Gastroesophageal sphincter (tissue), 4 donors: ENCODE results near the gene GPR171. TPM values are rescaled to one million over a fixed set of nuclear protein-coding genes. Genes with fewer than 3 reads are reported as not detected.
"Not testable (repeated sequence)": the region's sequence is repeated elsewhere in the genome, so short reads cannot be mapped to it uniquely, and the experiment has no call there.

Experiments used
- ATAC-seq: fragments of 150-250 bp; one replicate; pipeline ENCODE4 v1.9.1; 2016; ENCODE audit warnings: mild to moderate bottlenecking, moderate library complexity
- H3K27ac ChIP-seq, 4 donors: fragments of 200-600 bp; sonication (generic) in 3 of 4; 1 replicate in 3 of 4; 2 replicates in 1 of 4; pipeline ENCODE4 v1.5.1; 2016 to 2019
- H3K27me3 ChIP-seq: fragments of 200-600 bp; sonication (generic); one replicate; pipeline ENCODE4 v1.5.1; 2019
- H3K36me3 ChIP-seq, 2 donors: fragments of 200-600 bp; sonication (generic); one replicate each; pipeline ENCODE4 v1.5.1; 2019; ENCODE audit warnings: control low read depth in 1 of 2
- H3K4me1 ChIP-seq, 3 donors: fragments of 200-600 bp; sonication (generic); 1 replicate in 2 of 3; 2 replicates in 1 of 3; pipeline ENCODE4 v1.5.1; 2016 to 2019; ENCODE audit warnings: control low read depth in 2 of 3
- H3K4me3 ChIP-seq, 2 donors: fragments of 200-600 bp; sonication (generic); one replicate each; pipeline ENCODE4 v1.5.1; 2019; ENCODE audit warnings: mild to moderate bottlenecking in 1 of 2, moderate library complexity in 1 of 2
- H3K9me3 ChIP-seq, 3 donors: fragments of 200-600 bp; sonication (generic); one replicate each; pipeline ENCODE4 v1.5.1; 2017 to 2019; ENCODE audit warnings: control low read depth in 2 of 3
- EP300 ChIP-seq: sonication (generic); formaldehyde crosslinking; IDR thresholded peaks from one replicate; pipeline ENCODE4 v1.6.1; 2017; ENCODE audit warnings: antibody characterized with exemption, mild to moderate bottlenecking
- POLR2A ChIP-seq, 2 donors: fragments of 450-650 bp; IDR thresholded peaks; one replicate each; pipeline ENCODE4 v1.6.1; 2017; ENCODE audit warnings: antibody characterized with exemption in 2 of 2, mild to moderate bottlenecking in 2 of 2, moderate library complexity in 1 of 2
- POLR2AphosphoS5 ChIP-seq: sonication (generic); formaldehyde crosslinking; IDR thresholded peaks from one replicate; pipeline ENCODE4 v1.6.1; 2017; ENCODE audit warnings: antibody characterized with exemption
- WGBS, 2 donors: methylation state at CpG; one replicate each; pipeline ENCODE4 v1.1.5; 2018; ENCODE audit warnings: low coverage in 1 of 2; 5-methylcytosine and 5-hydroxymethylcytosine counted together
- total RNA-seq, 4 donors: library from RNA; depleted of rRNA; stranded (reverse); fragments of >200 nt; gene quantifications; one replicate each; pipeline ENCODE4 v1.1.0, GENCODE V29; 2016
- TF ChIP-seq, protein P1 (sequence below), 4 experiments: fragments of 200-600 bp in 2 of 4; fragments of 450-650 bp in 2 of 4; sonication (generic) in 1 of 4; IDR thresholded peaks; one replicate each; pipeline ENCODE4 v1.5.1; 2017 to 2019; ENCODE audit warnings: antibody characterized with exemption in 4 of 4, mild to moderate bottlenecking in 2 of 4, moderate library complexity in 2 of 4

The GPR171 gene
- total RNA-seq, 4 donors from 2014 or later, result 0.31 to 4.3 (median 1.2) TPM

DNA sequence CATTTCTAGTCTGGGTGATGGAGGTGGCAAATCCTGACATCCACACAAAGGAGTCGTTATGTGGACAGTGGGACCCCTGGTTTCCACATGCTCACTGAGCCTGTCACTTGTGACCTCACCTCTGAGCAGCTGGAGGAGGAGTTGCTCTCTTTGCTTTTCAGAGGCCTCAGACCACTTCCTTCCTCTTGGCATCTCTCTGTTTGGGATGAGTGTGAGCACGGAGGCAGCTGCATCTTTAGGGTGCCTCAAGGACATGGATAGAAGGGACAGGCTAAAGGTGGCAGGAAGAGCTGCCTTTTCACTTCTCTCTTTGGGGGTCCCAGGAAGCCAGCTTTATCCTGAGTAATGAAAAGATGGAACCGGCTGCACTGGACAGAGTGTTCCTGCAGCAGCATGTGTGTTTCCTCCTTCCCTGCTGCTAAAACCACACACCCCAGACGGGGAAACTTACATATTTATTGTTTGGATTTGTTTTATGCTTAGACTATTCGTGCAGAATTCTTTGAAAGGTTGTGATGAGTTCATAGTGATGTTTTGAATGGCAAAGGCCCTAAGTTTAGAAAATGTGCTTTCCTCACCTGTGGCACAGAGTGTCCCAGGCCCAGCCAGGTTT lies 31.8 kb downstream of the GPR171 start:
- Histone ChIP-seq H3K9me3 (no peaks in the 10 kb centered on the region), H3K27ac (peak overlapping the region in 3 of 4 donors; percentile 0 to 65 (median 13)), H3K36me3 (no peaks in the 10 kb centered on the region), H3K4me3 (no peak overlapping the region), H3K4me1 (no peaks in the 10 kb centered on the region), H3K27me3 (no peaks in the 10 kb centered on the region)
- 65 to 73% methylated on average over 3 to 4 of the region's 5 CpGs for WGBS, 2 donors
- peak; percentile 56 for ATAC-seq
- TF ChIP-seq POLR2AphosphoS5 (no peak), EP300 (no peak), POLR2A (IDR thresholded peaks at IDR 0.05) (no peak)
- TF ChIP-seq, protein P1, sequence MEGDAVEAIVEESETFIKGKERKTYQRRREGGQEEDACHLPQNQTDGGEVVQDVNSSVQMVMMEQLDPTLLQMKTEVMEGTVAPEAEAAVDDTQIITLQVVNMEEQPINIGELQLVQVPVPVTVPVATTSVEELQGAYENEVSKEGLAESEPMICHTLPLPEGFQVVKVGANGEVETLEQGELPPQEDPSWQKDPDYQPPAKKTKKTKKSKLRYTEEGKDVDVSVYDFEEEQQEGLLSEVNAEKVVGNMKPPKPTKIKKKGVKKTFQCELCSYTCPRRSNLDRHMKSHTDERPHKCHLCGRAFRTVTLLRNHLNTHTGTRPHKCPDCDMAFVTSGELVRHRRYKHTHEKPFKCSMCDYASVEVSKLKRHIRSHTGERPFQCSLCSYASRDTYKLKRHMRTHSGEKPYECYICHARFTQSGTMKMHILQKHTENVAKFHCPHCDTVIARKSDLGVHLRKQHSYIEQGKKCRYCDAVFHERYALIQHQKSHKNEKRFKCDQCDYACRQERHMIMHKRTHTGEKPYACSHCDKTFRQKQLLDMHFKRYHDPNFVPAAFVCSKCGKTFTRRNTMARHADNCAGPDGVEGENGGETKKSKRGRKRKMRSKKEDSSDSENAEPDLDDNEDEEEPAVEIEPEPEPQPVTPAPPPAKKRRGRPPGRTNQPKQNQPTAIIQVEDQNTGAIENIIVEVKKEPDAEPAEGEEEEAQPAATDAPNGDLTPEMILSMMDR (IDR thresholded peaks at IDR 0.05), result no peak

GRCh38 chr3:151169948-151170679 lies 32.9 kb downstream of the GPR171 start:
- not testable (repeated sequence) for H3K36me3 ChIP-seq, H3K9me3 ChIP-seq, H3K4me3 ChIP-seq, H3K4me1 ChIP-seq, H3K27me3 ChIP-seq
- H3K27ac ChIP-seq, result peak overlapping the region in 3 of 4 donors; percentile 1 to 65 (median 13)
- 87 to 100% methylated on average over 1 to 5 of the region's 9 CpGs for WGBS, 2 donors
- ATAC-seq, result peak; percentile 67

GRCh38 chr3:151169262-151169947 lies 33.6 kb downstream of the GPR171 start:
- no peak overlapping the region for H3K27ac ChIP-seq
- TF ChIP-seq EP300, result no peak
- TF ChIP-seq POLR2A (IDR thresholded peaks at IDR 0.05), result no peak
- TF ChIP-seq POLR2AphosphoS5, result no peak
- TF ChIP-seq, protein P1 (IDR thresholded peaks at IDR 0.05), result no peak
- H3K36me3 ChIP-seq, result no peaks in the 10 kb centered on the region
- peaks cover 0 to 4% (median 0%) of the 10 kb centered on the region in 3 donors for H3K4me1 ChIP-seq
- no peaks in the 10 kb centered on the region for H3K9me3 ChIP-seq
- ATAC-seq, result no peak
- WGBS, 2 donors, result 86 to 89% methylated on average over 6 to 7 of the region's 9 CpGs
- H3K27me3 ChIP-seq, result no peaks in the 10 kb centered on the region
- H3K4me3 ChIP-seq, result no peak overlapping the region

- no peak overlapping the region for H3K27ac ChIP-seq
- ATAC-seq, result peak; percentile 46
- no peaks in the 10 kb centered on the region for H3K27me3 ChIP-seq
- 29 to 35% methylated on average over 6 to 7 of the region's 7 CpGs for WGBS, 2 donors
- TF ChIP-seq POLR2AphosphoS5, result peak; percentile 6
- TF ChIP-seq EP300, result no peak
- TF ChIP-seq, protein P1 (IDR thresholded peaks at IDR 0.05), result peak; percentile 62 to 79 (median 63)
- H3K36me3 ChIP-seq, result no peaks in the 10 kb centered on the region
- no peaks in the 10 kb centered on the region for H3K9me3 ChIP-seq
- peaks cover 0 to 4% (median 0%) of the 10 kb centered on the region in 3 donors for H3K4me1 ChIP-seq
- H3K4me3 ChIP-seq, result no peak overlapping the region
Observed at GRCh38 chr3:151168269-151169094, 34.5 kb downstream of the GPR171 start.

- Histone ChIP-seq H3K27me3 (no peaks in the 10 kb centered on the region), H3K27ac (no peak overlapping the region), H3K4me3 (no peak overlapping the region), H3K36me3 (no peaks in the 10 kb centered on the region), H3K4me1 (peaks cover 0 to 4% (median 0%) of the 10 kb centered on the region in 3 donors), H3K9me3 (no peaks in the 10 kb centered on the region)
- WGBS, 2 donors, result 80 to 93% methylated on average over 3 of the region's 3 CpGs
- no peak for ATAC-seq
- TF ChIP-seq, protein P1 (IDR thresholded peaks at IDR 0.05), result no peak
- no peak for TF ChIP-seq EP300
Observed at GRCh38 chr3:151166161-151166560, 36.9 kb downstream of the GPR171 start.
